HG03060 (cell line): ENCODE results near the gene ESR1.

Experiments used
- ATAC-seq: cut with Tn5 transposase; IDR thresholded peaks from one replicate; pipeline ENCODE4 v1.9.1; 2021; ENCODE audit warnings: low read depth, moderate number of reproducible peaks; ENCODE audit not compliant: unreplicated experiment

The ESR1 gene

GRCh38 chr6:151807513-151808370, at the start of gene ESR1:
Gene ESR1, plus strand, starts transcription at chr6:151807682. Its CDS starts 231 bp downstream, at chr6:151807913.
- ATAC-seq = no peak

GRCh38 chr6:151760486-151760885, 47.0 kb upstream of the ESR1 start:
- ATAC-seq = no peak

DNA sequence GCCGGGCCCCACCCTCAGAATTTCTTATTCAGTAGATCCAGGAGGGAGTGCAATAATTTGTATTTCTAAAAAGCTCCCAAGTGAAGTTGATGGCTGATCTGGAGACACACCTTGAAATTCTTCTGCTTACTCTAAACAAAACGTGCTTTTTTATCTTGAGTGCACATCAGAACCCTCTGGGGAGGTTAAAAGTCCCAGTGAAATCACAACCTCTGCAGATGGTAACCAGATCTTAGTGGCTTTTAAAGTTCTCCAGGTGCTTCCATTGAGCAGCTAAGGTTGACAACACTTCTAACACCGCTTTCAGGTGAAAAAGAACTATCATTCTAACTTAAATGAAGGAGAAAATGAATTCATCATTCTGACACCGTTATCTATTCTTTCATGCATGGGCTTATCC, 45.6 kb upstream of the ESR1 start:
- no peak for ATAC-seq

GRCh38 chr6:151762817-151763216, 44.7 kb upstream of the ESR1 start:
- ATAC-seq = no peak

DNA sequence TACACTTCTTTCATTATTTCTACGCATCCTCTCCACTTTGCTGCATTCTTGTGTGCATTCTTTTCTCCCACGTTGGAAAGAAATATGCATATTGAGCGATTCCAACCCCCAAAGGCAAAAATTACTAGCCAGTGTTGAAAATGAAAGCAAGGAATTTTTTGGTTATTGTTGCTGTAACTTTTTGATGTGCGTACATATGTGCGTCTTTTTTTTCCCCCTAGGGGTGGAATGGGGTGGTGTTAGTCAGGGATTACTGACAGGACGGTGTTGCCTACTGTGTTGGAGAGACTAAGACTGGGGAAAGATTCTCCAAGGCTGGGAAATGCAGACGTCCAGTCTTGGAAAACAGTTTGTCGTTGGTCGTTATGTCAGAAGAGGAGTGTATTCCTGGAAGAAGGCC, 44.2 kb upstream of the ESR1 start:
- ATAC-seq = no peak

- peak; percentile 65 for ATAC-seq
Measured at GRCh38 chr6:151763938-151764680, 43.4 kb upstream of the ESR1 start.

GRCh38 chr6:151765444-151765886, 42.0 kb upstream of the ESR1 start:
- ATAC-seq = peak; percentile 57

DNA sequence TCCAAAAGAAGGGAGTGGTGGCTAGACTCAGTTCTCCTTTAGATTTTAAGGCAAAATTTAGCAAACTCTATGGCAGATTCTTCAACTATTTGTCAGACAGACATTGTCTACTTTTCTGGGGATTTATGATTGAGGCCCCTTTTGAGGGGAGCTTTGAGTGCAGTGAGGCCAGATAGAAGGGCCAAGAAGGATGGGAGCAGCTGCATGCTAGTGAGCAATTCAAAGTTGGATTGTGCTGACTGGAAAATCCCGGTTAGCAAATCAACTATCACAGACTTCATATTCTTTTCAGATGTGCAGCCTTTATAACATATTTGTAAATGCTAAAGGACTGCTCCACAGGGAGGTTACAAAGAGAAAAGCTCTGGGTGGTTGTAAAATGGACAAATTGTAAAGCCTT, 35.0 kb upstream of the ESR1 start:
- no peak for ATAC-seq

- ATAC-seq = no peak
Measured at GRCh38 chr6:151773382-151773781, 34.1 kb upstream of the ESR1 start.

DNA sequence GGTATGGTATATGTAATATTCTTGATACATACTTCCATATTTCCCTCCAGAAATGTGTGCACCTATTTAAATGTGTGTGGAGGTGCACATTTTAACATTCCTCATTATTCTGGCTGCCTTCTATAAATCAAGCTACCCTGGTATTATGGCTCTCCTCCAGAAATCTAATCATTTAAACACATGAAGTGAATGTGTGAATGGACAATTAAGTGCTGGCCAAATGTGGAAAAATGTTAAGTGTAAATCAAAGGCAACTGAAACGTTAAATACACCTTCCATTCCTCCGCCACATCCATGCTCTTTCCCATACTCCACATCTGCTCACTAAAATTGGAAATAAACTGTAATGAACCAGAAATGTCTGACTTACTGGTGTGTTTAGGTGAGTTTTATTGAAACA, 24.9 kb upstream of the ESR1 start:
- no peak for ATAC-seq

DNA sequence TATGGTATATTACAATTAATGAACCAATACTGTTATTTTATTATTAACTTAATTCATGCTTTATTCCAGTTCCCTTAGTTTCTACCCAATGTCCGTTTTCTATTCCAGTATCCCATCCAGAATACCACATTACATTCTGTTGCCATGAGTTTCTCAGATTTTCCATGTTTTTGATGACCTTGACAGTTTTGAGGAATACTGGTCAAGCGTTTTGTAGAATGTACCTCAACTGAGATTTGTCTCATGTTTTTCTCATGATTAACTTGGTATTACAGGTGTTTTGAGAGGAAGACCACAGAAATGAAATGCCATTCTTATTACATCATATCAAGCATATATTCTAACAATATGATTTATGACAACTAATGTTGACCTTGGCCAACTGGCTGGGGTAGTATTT, 23.8 kb upstream of the ESR1 start:
- no peak for ATAC-seq

GRCh38 chr6:151784441-151785214, 22.9 kb upstream of the ESR1 start:
- ATAC-seq = no peak

- ATAC-seq = no peak
Measured at GRCh38 chr6:151796842-151797530, 10.5 kb upstream of the ESR1 start.

DNA sequence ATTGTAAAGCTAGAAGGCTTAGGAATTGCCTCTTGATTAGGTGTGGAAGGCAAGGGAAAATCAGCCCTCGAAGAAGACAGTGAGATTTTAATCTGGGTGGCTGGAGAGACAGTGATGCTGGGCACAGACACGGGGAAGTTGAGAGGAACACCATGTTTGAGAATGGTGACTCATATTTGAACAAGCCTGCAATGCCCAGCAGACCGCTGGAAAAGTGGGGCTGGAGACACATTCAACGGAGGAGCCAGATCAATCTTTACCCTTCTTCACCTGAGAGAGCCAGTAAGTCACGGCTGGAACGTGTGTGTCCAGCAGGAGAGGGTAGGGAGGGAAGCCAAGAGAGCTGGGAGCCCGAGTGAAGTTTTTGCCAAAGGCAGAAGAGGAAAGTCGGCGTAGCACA, 3.7 kb upstream of the ESR1 start:
- no peak for ATAC-seq

DNA sequence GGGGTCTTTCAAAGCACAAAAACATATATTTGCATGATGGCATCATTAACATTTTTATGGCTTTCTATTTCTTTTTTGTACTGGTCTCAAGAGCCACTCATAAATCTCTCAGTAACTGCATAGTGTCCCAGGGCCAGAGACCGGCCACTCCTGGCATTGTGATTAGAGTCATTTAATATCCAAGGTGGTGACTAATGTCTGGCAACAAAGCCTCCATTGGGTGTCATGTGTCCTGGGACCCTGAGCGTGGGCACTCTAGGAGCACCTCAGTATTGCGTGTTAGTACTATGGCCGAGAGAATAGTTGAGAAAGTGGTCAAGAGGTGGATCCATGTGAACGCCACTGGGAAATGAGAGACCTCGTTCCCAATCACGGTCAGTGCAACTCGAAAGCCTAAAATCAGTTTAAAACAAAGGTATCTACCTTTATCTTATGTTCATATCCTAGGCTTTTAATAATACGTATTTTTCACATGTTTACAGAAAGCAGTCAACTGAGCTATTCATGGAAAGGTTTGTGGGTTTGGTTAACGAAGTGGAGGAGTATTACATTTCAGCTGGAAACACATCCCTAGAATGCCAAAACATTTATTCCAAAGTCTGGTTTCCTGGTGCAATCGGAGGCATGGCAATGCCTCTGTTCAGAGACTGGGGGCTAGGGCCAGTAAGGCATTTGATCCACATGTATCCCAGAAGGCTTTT, 2.7 kb upstream of the ESR1 start:
- ATAC-seq = no peak

DNA sequence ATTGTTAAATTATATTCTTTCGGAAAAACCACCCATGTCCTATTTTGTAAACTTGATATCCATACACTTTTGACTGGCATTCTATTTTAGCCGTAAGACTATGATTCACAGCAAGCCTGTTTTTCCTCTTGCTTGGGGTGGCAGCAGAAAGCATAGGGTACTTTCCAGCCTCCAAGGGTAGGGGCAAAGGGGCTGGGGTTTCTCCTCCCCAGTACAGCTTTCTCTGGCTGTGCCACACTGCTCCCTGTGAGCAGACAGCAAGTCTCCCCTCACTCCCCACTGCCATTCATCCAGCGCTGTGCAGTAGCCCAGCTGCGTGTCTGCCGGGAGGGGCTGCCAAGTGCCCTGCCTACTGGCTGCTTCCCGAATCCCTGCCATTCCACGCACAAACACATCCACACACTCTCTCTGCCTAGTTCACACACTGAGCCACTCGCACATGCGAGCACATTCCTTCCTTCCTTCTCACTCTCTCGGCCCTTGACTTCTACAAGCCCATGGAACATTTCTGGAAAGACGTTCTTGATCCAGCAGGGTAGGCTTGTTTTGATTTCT, 2.1 kb upstream of the ESR1 start:
- no peak for ATAC-seq

- no peak for ATAC-seq
Measured at GRCh38 chr6:151806757-151807512, 547 bp upstream of the ESR1 start.

DNA sequence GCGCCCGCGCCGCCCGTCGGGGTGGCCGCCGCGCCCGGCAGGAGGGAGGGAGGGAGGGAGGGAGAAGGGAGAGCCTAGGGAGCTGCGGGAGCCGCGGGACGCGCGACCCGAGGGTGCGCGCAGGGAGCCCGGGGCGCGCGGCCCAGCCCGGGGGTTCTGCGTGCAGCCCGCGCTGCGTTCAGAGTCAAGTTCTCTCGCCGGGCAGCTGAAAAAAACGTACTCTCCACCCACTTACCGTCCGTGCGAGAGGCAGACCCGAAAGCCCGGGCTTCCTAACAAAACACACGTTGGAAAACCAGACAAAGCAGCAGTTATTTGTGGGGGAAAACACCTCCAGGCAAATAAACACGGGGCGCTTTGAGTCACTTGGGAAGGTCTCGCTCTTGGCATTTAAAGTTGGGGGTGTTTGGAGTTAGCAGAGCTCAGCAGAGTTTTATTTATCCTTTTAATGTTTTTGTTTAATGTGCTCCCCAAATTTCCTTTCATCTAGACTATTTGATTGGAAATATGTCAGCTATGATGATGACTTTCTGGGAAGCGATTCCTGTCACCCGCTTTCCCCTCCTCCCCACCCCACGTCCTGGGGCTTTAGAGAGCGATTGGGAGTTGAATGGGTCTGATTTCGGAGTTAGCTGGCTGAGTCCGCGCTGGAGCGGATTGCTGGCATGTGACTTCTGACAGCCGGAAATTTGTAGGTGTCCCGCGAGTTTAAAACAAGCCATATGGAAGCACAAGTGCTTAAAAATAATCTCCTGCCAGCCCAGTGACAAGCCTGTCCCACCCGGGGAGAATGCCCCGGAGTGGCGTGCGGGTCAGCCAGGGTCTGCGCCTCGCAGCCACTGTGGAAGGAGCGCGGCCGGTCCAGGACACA, 1.1 kb downstream of the ESR1 start:
- no peak for ATAC-seq
